ENCODE measurements around the gene WDR33.

The WDR33 gene

DNA sequence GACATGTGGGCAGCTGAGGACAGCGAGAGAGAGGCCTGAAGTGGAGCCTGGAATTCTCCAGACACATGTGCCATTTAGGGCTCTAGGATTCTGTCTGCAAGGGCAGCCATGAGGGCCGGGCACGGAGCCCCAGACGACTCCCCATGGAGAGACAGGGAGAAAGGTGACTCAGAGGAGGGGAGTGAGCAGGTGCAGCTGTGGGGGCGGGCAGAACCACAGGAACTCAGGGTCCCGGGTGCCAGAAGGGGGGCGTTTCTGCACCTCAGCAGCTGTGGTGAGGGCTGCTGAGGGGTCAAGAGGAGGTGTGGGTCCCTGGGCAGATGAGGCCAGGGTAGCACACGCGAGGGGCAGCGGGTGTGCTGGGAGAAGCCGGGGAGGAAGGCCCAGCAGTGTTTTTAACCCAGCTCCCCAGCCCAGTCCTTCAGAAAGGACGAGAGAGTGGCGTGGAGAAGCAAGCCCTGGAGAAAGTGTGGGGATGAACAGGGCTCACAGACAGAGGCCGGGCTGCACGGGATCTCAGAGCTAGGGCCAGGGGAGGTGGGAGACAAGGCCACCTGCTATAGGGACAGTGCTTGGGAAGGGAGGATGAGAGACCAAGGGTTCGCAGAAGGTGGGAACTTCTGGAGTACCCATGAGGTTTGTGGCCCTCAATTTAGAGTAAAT lies 157.4 kb downstream of the WDR33 start:
- no peak for DNase-seq

DNA sequence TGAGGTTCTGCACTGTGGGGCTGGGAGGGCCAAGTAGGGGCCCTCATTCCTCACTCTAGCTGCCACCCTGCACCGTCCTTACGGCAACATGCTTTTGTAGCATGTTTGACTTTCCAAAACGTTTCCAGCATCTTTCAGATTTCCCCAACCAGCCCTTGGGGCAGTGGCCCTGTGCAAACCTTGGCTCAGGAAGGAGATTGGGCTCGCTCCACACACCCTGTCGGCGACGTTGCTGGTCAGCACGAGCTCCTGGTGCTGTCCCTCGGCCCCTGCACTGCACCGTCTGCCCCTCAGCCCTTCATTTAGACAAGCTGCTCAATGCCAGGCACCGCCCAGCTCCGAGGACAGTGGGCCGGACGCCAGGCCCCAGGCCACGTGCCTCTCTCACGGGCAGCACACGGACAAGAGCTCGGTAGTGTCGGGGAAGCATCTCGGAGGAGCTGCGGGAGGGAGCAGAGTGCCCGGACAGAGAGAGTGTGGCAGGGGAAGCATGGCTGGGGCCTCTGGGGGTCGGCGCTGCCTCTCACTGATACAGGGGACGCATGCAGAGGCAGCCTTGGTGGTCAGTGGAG lies 158.1 kb downstream of the WDR33 start:
- no peak for DNase-seq

DNA sequence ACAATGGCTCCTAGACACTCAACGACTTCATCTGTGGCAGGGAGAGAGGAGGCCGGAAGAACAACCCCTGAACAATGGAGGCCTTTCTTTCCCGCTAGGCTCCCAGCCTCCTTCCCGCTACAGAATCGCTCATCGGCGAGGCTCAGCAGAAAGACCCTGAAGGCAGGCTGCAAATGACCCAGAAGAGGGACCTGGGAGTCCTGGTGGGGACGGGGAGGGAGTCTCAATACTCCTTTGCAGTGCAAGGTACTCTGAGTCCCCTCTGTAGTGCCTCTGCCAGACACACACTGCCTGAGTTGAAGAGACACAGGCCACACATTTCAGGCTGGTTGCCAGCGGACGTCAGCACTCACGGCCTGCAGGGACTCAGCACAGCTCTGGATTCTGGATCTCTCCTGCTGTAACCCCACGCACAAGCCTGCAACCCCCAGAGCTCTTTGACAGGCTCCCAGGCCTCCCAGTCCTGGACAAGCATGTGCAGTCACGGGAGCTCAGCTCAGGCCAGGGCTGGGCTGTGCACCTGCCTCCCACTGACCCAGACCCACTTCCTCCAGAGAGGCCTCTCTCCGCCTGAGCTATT lies 158.9 kb downstream of the WDR33 start:
- DNase-seq: peak; percentile 75

DNA sequence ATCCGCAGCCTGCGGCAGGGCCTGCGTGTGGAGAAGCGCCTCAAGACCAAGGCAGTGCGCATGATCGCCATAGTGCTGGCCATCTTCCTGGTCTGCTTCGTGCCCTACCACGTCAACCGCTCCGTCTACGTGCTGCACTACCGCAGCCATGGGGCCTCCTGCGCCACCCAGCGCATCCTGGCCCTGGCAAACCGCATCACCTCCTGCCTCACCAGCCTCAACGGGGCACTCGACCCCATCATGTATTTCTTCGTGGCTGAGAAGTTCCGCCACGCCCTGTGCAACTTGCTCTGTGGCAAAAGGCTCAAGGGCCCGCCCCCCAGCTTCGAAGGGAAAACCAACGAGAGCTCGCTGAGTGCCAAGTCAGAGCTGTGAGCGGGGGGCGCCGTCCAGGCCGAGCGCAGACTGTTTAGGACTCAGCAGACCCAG lies 159.6 kb downstream of the WDR33 start:
- DNase-seq: no peak
